ENCODE results near the gene TCF7L2.

The TCF7L2 gene

DNA sequence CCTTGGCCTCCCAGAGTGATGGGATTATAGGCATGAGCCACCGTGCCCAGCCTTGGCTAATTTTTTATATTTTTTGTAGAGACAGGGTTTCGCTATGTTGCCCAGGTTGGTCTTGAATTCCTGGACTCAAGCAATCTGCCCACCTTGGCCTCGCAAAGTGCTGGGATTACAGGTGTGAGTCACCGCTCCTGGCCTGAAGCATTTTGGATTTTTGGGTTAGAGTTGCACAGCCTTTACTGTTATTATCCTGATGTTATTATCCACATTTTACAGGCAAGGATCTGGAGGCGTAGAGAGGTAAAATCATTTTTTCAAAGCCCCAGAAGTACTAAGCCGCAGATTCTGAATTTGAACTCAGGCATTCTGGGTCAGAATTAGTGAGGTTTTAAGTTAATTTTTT, 75.4 kb downstream of the TCF7L2 start:
- DNase-seq, result no peak

DNA sequence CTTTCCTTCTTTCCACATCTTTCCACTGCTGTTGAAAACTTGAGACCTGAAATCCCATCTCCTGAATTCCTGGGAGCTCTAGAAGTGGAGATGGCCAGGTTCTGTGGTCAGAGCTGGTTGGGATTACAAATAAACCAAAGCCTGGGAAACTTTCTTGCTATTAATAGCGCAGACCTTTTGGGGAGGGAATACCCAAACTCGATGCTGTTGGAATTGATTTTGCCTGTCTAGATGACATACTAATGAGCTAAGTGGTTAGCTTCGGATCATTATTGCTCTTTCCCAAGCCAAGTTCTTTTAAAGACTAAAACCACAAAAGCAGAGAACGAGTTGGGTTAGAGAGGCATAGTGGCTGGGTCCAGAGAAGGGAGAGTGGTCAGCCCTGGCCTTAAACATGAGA, 76.6 kb downstream of the TCF7L2 start:
- no peak for DNase-seq

DNA sequence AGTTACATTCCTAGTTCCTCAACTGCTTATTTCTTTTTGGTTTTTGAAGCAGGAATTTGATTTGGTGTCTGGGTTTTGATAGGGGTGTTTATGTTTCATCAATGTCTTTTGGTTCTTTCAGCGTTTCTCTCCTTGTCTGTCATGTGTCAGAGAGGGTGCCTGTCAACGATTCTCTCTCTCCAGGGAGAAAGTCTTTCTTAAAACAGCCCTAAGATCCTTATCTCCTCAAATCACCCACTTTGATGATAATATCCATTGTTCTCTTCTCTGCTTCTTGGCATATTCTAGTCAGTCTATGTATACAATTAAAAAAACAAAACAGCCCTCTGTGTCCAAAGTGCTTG, 77.2 kb downstream of the TCF7L2 start:
- no peak for DNase-seq

DNA sequence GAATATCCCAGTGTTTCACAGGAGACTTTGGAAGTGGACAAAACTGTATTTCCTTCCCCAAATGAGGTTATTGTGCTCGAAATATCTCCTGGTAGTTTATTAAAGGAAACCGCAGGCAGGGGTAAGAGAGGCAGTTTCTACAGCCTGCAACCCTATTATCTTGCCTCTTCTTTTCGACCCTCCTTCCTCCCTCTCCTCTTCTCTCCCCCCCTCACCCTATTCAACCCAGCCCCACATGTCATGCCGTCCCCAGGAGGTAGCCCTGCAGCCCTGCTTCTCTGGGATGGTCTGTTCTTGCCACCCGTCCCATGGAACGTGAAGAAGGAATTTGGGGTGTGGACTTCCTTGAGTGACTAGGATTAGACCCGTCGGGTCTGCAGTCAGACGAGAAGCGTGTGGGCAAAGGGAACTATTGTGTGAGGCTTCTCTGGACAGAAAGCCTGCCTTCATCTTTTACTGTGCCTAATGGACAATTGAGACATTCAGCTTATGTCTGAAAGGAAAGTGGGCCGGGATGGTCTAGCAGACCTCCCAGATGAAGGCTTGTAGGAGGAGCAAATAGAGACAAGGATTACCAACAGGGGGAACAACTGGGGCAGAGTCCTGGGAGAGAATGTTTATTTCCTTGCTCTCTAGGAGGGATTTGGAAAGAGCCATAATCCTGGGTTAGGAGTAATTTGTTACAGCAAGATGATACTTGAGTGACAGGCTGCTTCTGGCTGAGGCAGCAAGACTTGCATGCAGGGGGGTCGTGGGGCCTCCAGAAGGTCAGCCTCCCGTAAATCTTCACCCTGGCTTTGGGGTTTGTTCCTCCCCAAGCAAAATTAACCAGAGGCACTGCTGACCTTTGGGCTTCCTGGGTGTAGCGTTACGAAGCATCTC, 77.8 kb downstream of the TCF7L2 start:
- no peak for DNase-seq

DNA sequence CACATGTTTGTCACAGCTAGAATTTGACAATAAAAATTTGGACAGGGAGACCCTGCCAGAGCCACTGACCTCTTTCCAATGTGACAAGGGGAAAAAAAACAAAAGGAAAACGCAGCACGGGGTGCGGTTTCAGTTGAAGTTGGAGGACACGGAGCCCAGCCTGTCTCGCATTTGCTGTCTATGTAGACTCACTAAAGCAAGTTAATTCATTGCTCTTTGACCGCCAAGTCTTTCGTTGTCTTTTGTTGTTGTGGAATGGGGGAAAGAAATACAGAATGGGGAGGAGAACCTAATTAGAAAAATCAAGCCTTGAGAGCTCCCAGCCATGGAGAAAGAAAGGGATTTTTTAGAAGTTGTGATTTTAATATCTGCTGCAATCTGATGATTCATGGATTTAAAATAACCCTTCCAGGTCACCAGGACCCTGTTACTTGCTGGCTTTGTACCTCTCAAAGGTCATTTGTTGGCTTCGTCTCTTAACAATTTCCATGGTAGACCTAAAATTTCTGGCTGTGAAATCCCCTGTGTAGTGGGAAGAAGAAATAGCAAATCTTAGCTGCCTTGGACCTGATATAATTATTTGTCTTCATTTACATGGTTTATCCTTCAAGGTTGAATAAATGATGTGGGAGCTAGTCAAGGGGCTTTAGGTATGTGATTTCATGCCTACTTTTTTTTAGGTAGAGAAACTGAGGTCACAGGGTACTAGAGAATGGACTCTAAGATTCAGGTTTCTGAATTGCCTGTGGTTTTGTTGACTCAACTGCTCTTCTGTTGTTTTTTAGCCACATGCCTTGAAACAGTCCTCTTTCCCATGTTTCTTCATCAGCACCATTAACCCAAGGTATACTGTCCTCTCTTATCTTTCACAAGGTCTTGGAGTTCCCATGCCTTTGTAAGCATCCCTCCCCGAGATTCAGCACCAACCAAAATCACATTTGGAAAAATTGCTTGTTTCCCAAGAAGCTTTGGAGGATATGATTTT, 78.7 kb downstream of the TCF7L2 start:
- no peak for DNase-seq

DNA sequence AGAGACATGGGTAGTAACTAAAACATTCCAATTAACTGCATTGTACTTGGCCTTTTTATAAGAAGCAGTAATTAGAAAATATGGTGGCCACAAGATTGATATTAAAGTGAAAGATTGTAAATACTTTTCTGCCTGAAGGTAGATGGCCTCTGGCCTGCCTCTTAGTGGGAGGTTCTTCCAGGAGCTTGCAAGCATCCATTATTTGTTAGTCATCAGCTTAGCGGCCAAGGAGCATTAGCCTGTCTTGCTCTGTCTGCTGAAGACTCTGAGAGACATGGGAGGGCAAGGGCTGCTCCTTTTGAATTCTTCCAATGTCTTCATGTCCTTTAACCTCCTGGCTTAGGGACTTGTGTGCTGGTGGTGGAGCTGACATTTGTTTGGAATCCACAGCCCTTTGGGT, 80.4 kb downstream of the TCF7L2 start:
- no peak for DNase-seq

DNA sequence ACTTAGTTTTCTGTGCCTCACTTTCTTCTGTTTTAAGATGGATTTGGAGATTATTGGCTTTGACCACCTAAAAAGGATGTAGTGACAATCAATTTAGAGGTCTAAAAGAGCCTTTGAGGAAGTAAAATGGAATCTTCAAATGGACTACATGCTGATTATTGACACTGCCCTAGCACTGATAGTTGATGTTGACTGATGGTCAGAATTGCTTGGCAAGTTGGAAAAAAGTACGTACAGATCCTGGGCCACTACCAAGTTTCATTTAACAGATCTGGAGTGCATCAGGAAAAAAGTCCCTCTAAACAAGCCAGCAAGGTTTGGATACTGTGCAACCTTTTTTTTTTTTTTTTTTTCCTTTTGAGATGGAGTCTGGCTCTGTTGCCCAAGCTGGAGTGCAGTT, 81.1 kb downstream of the TCF7L2 start:
- DNase-seq, result no peak

DNA sequence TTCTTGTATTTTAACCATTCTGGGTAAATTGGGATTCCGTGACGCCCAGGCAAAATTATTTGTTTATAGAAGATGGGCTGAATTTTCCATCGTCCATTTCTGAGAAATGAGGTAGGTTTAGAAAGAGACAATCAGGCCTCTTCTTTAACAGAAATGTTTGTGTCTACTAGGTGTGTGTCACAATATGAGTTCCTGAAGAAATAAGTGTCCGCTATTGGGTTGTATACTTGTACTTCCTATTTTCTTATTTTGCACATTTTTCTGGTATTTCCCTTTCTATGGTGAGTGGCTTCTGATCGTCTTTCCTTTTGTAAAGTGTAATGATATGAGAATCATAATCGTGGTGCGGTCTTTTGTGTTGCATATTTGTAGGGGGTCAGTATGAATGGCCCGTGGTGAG, 83.9 kb downstream of the TCF7L2 start:
- no peak for DNase-seq

DNA sequence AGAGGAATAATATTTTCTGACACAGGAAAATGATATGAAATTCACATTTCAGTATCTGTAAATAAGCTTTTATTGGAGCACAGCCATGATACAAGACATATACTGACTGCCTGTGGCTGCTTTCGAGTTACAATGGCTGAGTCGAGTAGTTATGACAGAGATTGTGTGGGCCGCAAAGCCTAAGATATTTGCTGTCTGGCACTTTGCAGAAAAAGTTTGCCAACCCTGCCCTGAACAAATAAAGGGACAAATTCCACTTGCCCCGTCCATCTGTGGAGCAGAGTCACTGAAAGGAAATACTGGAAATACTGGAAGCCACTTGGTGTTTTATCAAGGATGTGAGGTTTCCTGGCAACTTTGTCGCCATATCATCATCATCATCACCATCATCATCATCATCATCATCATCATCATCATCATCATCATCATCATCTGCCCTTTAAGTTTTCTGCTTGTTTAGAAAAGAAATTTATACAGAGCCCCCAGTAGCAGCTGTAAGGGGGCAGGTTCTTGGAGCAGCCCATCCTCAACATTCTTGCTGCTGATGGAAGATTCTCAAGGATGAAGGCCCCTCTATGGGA, 85.8 kb downstream of the TCF7L2 start:
- DNase-seq, result no peak

DNA sequence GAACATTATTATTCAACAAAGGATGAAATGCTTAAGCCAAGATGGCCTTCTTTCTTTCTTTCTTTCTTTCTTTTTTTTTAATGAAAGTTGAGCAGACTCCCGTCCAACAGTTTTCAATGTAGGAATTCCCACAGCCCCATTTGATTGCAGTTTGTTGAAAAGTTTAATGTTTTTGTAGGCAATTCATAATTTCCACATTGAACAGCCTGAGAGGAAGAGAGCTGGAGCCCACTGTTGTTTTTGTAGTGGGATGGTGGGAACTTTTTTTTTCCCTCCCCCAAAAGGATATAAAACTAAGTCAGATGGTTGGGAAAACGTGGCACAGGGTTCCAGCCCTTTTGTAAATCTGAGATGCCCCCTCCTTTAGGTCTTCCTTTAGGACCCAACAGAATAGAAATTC, 86.6 kb downstream of the TCF7L2 start:
- DNase-seq, result no peak

DNA sequence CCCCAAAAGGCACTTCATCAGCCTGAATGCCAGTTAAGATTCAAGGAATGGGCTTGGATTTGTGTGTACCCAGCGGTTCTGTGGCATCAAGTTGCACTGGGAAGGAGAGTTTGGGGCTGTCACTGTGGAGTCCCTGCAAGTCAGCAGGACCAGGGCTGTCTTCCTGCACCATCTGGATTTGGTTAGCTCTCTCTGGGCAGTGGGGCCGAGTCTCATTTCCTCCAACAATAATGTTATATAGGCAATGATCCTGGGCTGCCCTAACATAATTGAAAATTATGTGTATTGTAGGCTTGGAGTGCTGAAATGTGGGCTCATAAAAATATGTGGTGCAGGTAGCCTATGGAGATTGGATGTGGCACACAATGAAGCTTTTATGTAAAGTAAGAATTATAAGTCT, 87.2 kb downstream of the TCF7L2 start:
- no peak for DNase-seq

DNA sequence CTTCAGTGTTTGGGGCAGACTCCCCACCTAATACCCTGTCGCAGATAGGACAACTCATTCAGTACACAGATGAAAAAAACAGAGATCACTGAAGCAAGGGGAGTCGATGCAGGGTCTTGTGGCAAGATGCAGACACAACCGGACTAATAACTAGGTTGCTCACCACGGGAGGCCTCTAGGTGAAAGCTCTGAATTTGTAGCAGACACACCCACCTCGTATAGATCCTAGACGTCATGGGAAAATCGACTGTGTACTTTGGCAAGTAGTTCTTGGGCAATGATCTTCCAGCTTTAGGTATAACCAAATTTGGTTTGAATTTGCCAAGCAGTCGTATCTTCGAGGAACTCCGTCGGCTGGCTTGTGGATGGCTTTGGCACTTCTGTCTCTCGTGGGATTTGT, 88.1 kb downstream of the TCF7L2 start:
- no peak for DNase-seq

DNA sequence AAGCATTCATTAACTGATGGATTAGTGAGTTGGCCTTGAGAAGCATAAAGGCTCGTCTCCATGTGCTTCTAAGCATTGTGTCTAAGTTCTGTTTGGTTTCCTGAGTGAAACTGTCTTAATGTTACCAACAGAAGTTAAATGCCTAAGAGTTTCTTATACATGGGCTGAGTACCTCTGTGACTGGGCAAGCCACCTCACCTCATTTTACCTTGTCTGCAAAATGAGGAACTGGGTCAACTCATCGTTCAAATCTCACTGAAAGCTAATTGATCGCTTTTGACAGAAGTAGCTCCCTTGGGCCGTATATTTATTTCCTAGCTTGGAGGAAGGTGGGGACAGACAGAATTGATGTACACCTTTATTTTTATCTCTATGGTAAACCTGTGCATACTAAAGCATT, 88.9 kb downstream of the TCF7L2 start:
- DNase-seq, result no peak

DNA sequence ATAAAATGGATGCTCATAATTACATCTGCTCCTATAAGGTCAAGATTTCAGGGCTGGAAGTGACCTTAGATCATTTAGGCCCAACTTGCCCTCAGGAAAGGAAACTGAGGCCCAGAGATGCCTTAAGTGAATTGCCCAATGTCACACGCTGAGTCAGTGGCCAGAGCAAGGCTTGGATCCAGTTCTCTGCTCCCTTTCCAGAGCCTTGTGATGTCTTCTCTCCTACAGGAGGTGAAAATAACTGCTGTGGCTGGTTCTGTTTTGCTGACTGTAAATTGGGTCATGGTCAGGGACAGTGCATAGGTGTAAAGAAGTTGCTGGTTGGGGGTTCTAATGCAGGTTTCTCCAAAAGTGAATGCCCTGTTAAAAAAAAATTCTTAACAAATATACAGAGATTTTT, 91.3 kb downstream of the TCF7L2 start:
- DNase-seq, result no peak

DNA sequence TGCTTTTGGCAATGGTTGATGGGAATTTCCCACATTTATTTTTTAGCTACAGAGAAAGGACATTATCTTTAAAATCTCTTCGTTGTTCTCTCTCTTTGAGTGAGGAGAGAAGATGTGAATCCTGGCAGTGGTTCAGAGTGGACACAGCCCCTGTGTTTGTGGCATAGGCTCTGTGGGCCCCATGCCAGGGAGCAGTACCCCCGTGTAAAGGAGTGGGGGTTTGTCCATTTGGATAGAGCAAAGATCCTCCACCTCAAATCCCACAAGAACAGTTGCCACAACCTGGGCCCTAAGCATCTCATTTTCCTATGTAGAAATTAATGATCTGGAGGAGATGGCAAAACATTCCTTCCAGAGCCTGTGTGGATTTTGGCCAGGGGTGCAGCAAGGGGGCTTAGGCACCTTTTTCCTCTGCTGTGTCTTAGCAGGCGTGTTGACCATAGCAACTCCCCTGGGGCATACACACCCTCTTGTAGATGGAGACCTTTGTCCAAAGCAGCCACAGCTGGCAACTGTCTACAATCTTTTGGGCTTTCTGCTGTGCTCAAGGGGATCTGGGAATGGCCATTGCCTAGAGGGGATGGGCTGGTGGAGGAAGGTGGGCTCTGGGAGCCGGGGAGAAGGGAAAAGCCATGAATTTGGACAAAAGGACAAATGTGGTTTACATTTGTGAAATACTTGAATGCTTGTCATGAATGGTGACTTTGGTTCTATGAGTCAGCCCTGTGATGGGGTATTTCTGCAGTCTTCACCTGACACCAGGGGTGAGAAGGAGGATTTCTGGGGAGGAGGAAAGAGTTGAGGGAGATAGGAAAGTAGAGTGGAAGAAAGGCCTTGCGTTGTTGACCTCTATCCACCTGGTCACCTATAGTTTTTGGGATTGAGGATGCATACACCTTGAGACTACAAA, 92.0 kb downstream of the TCF7L2 start:
- DNase-seq, result no peak

DNA sequence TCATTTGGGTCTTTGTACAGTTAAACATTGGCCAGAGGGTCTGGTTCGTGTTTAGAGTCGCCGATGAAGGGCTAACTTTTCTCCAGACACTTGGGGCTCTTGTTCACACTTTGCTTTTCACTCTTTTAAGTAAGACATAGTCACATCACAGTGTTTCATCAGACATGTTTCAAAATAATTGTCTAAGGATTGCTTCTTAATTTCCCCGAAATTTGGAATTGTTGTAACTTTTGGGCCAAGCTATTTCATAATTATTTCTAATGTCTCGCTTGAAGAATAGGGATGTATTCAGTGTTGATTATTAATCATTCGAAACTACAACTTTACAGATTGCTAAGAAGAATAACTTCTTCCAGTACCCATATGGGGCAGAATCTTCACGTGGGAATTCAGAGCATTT, 92.8 kb downstream of the TCF7L2 start:
- no peak for DNase-seq

DNA sequence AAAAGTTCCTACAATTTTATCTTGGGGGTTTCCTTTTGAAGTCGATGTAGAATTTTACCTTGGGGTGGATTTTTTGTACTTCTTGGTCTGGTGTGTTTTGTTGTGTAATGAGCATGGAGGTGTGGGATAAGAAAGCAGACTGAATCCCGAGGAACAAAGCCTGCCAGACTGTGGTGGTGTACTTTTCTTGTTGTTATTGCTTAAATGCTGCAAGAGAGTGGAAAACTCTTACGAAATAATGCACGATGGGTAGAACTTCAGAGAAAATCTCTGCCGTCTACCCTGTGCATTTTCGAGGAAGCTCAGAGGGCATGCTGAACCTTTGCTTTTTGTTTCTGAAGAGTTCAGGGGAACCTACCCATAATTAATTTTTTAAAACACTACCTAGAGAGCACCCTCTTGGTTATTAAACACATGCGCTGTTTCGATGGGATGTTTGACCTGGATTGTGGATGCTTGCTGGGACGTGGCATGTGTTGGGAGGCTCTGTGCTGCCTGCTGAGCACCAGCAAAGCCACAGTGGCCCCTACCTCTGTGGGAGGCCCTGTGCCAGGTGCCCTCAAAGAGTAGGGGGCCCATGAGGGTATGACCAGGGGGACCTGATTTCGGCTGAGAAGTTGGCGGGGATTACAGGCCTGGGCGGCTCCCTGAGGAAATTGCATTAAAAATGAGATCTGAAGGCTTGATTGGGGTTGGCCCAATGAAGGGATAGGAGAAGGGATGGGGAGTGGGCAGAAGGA, 94.1 kb downstream of the TCF7L2 start:
- no peak for DNase-seq

DNA sequence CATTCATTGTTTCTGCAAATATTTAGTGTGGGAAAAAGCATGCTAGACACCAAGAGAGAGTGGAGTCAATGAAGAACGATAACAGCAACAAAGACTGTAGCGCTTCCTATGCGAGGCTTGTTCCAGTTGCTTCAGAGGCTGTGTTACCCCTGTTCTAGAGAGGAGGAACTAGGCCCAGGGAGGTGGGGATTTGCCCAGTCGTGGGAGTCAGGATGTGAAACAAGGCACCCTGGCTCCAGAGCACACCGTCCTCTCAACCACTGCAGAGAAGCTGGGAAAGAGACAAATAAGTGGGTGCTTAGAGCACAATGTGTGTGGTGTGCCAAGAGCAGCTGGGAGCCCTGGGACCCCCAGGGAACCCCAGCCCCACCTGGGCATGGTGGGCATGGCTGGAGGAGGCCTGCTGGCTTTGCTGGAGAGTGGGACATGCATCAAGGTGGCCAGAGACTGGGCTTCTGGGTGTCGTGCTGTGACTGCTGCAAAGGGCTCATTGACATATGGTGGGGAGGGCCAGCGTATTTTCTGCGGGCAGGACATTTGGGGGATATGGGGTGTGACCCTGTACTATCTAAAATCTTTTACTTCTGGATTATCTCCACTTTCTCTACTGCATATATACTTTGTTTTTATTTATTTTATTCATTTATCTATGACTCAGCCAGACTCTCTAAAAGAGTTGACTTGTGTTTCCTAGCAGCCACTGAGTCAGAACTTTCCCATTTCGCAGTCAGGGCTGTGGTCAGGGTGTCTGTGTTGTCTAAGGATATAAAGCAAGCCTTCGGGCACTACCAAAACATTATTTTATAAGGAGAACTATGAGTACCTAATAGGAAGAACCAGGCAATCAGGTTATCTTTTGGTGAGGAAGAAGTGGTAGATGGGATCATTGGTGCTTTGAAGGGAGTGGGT, 95.4 kb downstream of the TCF7L2 start:
- no peak for DNase-seq

DNA sequence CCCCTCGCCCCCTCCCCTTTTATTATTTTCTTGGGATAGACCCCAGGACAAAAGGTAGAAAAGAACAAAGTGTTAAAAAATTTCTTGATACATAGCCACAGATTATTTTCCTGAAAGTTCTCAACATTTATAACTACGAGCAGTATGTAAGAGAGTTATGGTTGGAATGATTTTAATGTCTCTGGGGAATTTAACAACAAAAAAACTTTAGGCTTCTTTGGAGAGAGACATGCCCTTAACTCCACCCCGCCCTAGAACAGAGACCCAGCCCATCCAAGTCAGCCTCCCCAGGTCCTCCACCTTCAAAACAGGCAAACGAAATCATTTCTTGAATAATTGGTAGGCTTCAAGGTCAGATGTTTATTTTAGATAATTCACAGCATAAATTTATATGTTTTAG, 97.1 kb downstream of the TCF7L2 start:
- no peak for DNase-seq

DNA sequence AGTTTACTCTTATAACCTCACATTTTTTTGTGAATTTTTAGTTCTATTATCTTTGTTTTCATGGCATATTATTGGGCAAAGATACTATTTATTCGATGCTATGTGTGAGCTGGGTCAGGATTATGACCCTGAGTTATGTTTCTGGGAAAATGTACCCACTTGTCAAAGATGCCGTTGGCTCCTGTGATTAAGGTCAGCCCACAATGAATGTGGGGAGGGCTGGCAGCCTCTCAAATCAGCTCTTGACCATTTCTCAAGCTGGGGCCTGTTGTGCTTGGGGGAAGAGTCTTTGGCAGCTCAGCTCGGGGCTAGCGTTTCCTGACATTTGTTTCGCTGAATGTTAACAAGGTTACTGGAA, 97.5 kb downstream of the TCF7L2 start:
- DNase-seq, result no peak

All from CD4-positive, alpha-beta T cell treated with Interleukin-21 for 1 hour (primary cell).